ENCODE data around the gene NUP93.

GRCh38 chr16:56798955-56799354, 69.0 kb downstream of the NUP93 start:
- TF ChIP-seq BHLHE40 (IDR thresholded peaks at IDR 0.05; ENCODE audit: low read depth, low read length) (no peak), CTCF (IDR thresholded peaks at IDR 0.05) (no peak), ESRRA (IDR thresholded peaks at IDR 0.05; ENCODE audit: borderline replicate concordance, low read length) (no peak)
